Smooth muscle cell (in vitro differentiated cells): ENCODE results near the gene AHCYL2. TPM values are rescaled to one million over a fixed set of nuclear protein-coding genes. Genes with fewer than 3 reads are reported as not detected.

ENCODE experiments used
- DNase-seq: peaks from one replicate; lab custom pipeline; 2025; ENCODE audit not compliant: unreplicated experiment; lab: John Stamatoyannopoulos, UW
- H2AFZ ChIP-seq: fragments of 200-600 bp; sonication (generic); 2 replicates; pipeline ENCODE4 v1.6.0; 2016; ENCODE audit warnings: antibody characterized with exemption, low read depth, mild to moderate bottlenecking
- H3F3A ChIP-seq: fragments of 200-600 bp; sonication (generic); 2 replicates; pipeline ENCODE4 v1.6.0; 2017; ENCODE audit warnings: antibody characterized with exemption, low read depth
- H3K27ac ChIP-seq: fragments of 200-600 bp; sonication (generic); 2 replicates; pipeline ENCODE4 v1.5.1; 2016; ENCODE audit warnings: low read depth, mild to moderate bottlenecking
- H3K27me3 ChIP-seq: fragments of 200-600 bp; sonication (generic); 2 replicates; pipeline ENCODE4 v1.6.1; 2016; ENCODE audit warnings: low read depth, mild to moderate bottlenecking
- H3K36me3 ChIP-seq: fragments of 200-600 bp; sonication (generic); 2 replicates; pipeline ENCODE4 v1.5.1; 2016; ENCODE audit warnings: low read depth
- H3K4me1 ChIP-seq: fragments of 200-600 bp; sonication (generic); 2 replicates; pipeline ENCODE4 v1.5.1; 2016; ENCODE audit warnings: low read depth
- H3K4me2 ChIP-seq: fragments of 200-600 bp; sonication (generic); 2 replicates; pipeline ENCODE4 v1.6.0; 2016; ENCODE audit warnings: mild to moderate bottlenecking
- H3K4me3 ChIP-seq: fragments of 200-600 bp; sonication (generic); 2 replicates; pipeline ENCODE4 v1.5.1; 2016; ENCODE audit warnings: mild to moderate bottlenecking
- H3K79me2 ChIP-seq: fragments of 200-600 bp; sonication (generic); 2 replicates; pipeline ENCODE4 v1.6.0; 2016; ENCODE audit warnings: low read depth, mild to moderate bottlenecking
- H3K9ac ChIP-seq: fragments of 200-600 bp; sonication (generic); 2 replicates; pipeline ENCODE4 v1.6.0; 2016; ENCODE audit warnings: low read depth
- H3K9me3 ChIP-seq: fragments of 200-600 bp; sonication (generic); replicated peaks from 2 replicates; pipeline ENCODE4 v1.5.1; 2016; ENCODE audit warnings: low read depth
- H4K20me1 ChIP-seq: fragments of 200-600 bp; sonication (generic); 2 replicates; pipeline ENCODE4 v1.6.0; 2016; ENCODE audit warnings: low read depth
- WGBS: methylation state at CpG from one replicate; pipeline ENCODE4 v1.1.7; 2016; ENCODE audit warnings: low lambda C conversion rate; 5-methylcytosine and 5-hydroxymethylcytosine counted together
- polyA plus RNA-seq: library from polyadenylated mRNA; unstranded; fragments of >200 nt; fragmentation: Nextera tagmentation; extraction: Ambion mirVana; gene quantifications from 2 replicates; pipeline ENCODE4 v1.2.1, GENCODE V29; 2016
- total RNA-seq: library from RNA; depleted of rRNA; stranded (reverse); fragments of >200 nt; gene quantifications from 2 replicates; pipeline ENCODE4 v1.2.3, GENCODE V29; 2014
- TF ChIP-seq, protein P1 (sequence below): fragments of 200-600 bp; sonication (generic); IDR thresholded peaks from 2 replicates; pipeline ENCODE4 v1.5.1; 2017; ENCODE audit warnings: borderline replicate concordance, mild to moderate bottlenecking, antibody characterized with exemption; ENCODE audit not compliant: insufficient read depth, poor library complexity, severe bottlenecking

The AHCYL2 gene
- total and polyA plus RNA-seq, 2 experiments from 2014 or later: 6.3 to 7.3 TPM

DNA sequence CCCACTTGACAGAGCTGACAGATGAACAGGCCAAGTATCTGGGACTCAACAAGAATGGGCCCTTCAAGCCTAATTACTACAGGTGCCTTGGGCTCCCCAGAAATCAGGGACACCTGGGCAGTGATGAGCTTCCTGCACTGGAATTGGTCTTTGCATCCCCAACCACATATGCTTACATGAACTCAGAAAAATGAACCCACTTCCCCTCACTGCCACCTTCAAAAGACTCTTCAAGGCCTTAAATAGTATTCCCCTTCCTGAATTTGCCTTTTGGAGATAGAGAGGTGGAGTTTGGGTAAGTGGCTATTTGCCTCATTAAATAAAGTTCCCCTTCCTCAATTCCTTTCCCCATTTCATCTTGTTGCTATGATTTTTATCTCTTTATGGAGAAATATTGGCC is 201.7 kb downstream of the AHCYL2 start:
- Histone ChIP-seq H4K20me1 (no peaks in the 10 kb centered on the region), H3K4me2 (no peak overlapping the region), H2AFZ (no peak overlapping the region), H3K27ac (no peak overlapping the region), H3F3A (no peaks in the 10 kb centered on the region), H3K9ac (no peak overlapping the region), H3K9me3 (no peaks in the 10 kb centered on the region), H3K36me3 (no peaks in the 10 kb centered on the region), H3K4me1 (no peaks in the 10 kb centered on the region), H3K27me3 (no peaks in the 10 kb centered on the region), H3K79me2 (no peaks in the 10 kb centered on the region), H3K4me3 (no peak overlapping the region)
- DNase-seq: no peak
- TF ChIP-seq, protein P1, sequence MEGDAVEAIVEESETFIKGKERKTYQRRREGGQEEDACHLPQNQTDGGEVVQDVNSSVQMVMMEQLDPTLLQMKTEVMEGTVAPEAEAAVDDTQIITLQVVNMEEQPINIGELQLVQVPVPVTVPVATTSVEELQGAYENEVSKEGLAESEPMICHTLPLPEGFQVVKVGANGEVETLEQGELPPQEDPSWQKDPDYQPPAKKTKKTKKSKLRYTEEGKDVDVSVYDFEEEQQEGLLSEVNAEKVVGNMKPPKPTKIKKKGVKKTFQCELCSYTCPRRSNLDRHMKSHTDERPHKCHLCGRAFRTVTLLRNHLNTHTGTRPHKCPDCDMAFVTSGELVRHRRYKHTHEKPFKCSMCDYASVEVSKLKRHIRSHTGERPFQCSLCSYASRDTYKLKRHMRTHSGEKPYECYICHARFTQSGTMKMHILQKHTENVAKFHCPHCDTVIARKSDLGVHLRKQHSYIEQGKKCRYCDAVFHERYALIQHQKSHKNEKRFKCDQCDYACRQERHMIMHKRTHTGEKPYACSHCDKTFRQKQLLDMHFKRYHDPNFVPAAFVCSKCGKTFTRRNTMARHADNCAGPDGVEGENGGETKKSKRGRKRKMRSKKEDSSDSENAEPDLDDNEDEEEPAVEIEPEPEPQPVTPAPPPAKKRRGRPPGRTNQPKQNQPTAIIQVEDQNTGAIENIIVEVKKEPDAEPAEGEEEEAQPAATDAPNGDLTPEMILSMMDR: no peak

DNA sequence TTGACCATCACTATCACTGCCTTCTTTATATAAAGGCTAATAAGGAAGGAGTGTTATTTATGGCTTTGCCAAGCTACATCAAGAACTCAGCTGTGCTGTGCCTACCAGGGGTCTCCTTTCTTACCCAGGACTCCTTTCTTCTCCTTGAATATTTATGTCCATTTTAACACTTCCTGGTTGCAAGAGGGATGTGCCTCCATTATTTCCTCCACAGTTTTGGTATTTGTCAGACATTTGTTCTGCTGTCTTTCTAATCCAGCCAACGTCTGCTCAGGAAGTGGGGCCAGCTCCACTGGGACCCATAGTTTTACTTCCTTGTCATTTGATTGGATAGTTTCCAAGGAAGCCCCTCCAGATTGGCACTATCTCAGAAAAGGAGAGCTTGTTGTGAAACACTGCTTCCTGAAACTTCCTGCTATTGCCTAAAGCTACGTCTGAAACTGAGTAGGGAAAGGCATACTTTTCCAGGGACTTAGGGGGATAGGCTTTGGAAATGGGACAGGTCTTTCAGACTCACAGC is 202.8 kb downstream of the AHCYL2 start:
- TF ChIP-seq, protein P1: no peak
- H3K79me2 ChIP-seq: no peaks in the 10 kb centered on the region
- H3K9me3 ChIP-seq: no peaks in the 10 kb centered on the region
- 54% methylated on average over 2 of the region's 2 CpGs for WGBS
- no peak for DNase-seq
- no peak overlapping the region for H3K27ac ChIP-seq
- H3K36me3 ChIP-seq: no peaks in the 10 kb centered on the region
- H3K4me2 ChIP-seq: no peak overlapping the region
- H4K20me1 ChIP-seq: no peaks in the 10 kb centered on the region
- H2AFZ ChIP-seq: no peak overlapping the region
- peaks cover 4% of the 10 kb centered on the region for H3K27me3 ChIP-seq
- no peaks in the 10 kb centered on the region for H3F3A ChIP-seq
- H3K4me3 ChIP-seq: no peak overlapping the region
- H3K9ac ChIP-seq: no peak overlapping the region
- no peaks in the 10 kb centered on the region for H3K4me1 ChIP-seq

DNA sequence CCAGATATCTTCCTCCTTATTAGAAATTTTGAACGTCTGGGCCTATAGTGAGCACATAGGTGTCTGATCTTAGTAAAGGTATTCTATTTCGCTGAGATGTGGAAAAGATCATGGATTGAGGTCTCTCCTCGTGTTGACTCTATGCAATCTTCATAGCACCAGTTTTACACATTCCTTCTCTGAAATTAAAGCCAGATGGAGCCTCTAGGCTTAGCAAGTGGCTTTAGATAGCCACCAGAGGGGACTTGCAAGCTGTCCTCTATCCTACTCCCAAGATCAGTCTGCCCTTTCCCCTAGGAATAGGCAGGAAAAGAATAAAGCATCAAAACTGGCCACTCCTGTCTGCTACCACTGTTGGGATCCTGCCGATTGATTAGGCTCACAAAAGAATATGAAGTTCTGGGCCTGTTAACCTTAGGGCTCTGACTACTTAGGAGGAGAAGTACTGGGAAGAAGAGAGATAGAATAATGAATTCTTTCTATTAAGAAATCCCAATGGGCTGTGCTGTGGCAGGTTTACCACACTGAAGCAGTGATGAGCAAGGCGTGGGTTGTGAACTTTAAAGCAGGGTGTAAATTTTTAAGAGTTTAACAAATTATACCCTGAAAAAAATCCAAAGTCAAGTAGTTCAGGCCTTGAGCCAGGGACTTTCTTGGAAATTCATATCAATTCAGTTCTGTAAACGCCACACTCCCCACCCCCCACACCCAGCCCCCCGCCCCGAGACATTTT is 207.2 kb downstream of the AHCYL2 start:
- WGBS: 77% methylated on average over 8 of the region's 8 CpGs
- Histone ChIP-seq H3K27me3 (peaks cover 24% of the 10 kb centered on the region), H3K27ac (no peak overlapping the region), H3K4me3 (no peak overlapping the region), H3K9me3 (no peaks in the 10 kb centered on the region), H2AFZ (no peak overlapping the region), H4K20me1 (no peaks in the 10 kb centered on the region), H3K4me2 (no peak overlapping the region), H3K79me2 (no peaks in the 10 kb centered on the region), H3K36me3 (no peaks in the 10 kb centered on the region), H3K9ac (no peak overlapping the region), H3K4me1 (peaks cover 6% of the 10 kb centered on the region), H3F3A (no peaks in the 10 kb centered on the region)
- TF ChIP-seq, protein P1: no peak
- DNase-seq: no peak
